Measurements from ENCODE around the gene EFCAB9.
"Not testable (repeated sequence)": the region's sequence is repeated elsewhere in the genome, so short reads cannot be mapped to it uniquely, and the experiment has no call there.

EFCAB9 gene

DNA sequence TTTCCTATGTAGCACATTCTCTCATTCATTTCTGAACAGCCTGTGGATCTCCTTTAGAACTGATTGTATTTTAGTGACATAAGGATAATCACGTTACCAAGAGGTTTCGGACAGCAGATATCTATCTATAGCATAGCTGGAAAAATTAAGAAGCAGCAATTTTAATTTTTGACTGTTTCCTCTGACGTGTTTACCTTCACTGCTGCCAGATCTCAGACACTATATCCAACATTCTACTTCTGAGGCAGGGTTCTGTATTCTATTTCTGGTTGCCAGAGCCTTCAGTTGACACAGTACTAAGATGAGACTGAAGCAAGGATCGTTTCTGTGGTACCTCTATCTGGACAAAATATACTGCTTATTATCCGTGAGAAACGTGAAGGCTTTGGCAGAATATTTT lies at the start of gene EFCAB9:
TSS of gene EFCAB9 (plus strand) at position 301 of the 400 bp plus-strand sequence. CDS start at position 302, 1 bp downstream.
- H3K4me3 ChIP-seq (ENCODE audit: low read depth, low read length) = no peak within 1 kb of the TSS
- peaks cover 4% of the 10 kb centered on the region; the same call in 1 of the 2 replicates for H3K27me3 ChIP-seq (ENCODE audit: control insufficient read depth, insufficient read depth, low read length)
- no peaks in the 10 kb centered on the region for H3K9me3 ChIP-seq (ENCODE audit: control insufficient read depth, insufficient read depth, low read length)
- peaks cover 8% of the 10 kb centered on the region; the same call in 1 of the 2 replicates for H3K4me1 ChIP-seq (ENCODE audit: control insufficient read depth, insufficient read depth, low read length)
- no peaks in the 10 kb centered on the region for H3K36me3 ChIP-seq (ENCODE audit: control insufficient read depth, insufficient read depth, low read length)
- no peak within 1 kb of the TSS for H3K27ac ChIP-seq (ENCODE audit: low read depth, low read length)
- H3K9ac ChIP-seq (ENCODE audit: low read depth, low read length) = no peak within 1 kb of the TSS

DNA sequence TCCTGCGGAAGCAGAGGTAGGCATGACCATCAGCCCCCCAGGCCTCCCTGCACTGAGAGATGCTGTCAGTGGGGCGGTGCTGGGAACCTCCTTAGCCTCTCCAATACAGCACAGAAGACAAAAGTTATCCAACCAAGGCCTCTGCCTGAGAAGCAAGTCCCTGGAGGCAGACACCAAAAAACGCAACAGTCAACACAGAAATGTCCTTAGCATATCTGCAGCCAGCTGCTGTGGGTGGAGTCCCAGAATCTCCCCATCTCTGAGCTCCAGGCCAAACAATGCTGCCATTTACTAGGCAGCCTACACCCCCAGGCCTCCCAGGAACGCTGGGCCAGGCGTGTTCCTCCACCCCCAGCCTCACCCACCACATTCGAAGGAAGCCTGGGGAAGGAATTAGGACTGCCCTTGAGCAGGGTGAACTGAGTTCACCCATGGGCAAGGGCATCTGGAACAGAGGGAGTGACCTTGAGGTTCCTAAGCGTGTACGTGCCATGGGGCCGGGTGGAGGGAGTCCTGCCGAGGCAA lies 49.6 kb upstream of the EFCAB9 start:
- H3K4me1 ChIP-seq (ENCODE audit: control insufficient read depth, insufficient read depth, low read length) = peaks cover 5% of the 10 kb centered on the region; the same call in 1 of the 2 replicates
- H3K9ac ChIP-seq (ENCODE audit: low read depth, low read length) = no peak overlapping the region
- H3K4me3 ChIP-seq (ENCODE audit: low read depth, low read length) = no peak overlapping the region
- H3K27me3 ChIP-seq (ENCODE audit: control insufficient read depth, insufficient read depth, low read length) = no peaks in the 10 kb centered on the region
- no peak overlapping the region for H3K27ac ChIP-seq (ENCODE audit: low read depth, low read length)
- H3K9me3 ChIP-seq (ENCODE audit: control insufficient read depth, insufficient read depth, low read length) = no peaks in the 10 kb centered on the region
- H3K36me3 ChIP-seq (ENCODE audit: control insufficient read depth, insufficient read depth, low read length) = no peaks in the 10 kb centered on the region; the same call in 1 of the 2 replicates

DNA sequence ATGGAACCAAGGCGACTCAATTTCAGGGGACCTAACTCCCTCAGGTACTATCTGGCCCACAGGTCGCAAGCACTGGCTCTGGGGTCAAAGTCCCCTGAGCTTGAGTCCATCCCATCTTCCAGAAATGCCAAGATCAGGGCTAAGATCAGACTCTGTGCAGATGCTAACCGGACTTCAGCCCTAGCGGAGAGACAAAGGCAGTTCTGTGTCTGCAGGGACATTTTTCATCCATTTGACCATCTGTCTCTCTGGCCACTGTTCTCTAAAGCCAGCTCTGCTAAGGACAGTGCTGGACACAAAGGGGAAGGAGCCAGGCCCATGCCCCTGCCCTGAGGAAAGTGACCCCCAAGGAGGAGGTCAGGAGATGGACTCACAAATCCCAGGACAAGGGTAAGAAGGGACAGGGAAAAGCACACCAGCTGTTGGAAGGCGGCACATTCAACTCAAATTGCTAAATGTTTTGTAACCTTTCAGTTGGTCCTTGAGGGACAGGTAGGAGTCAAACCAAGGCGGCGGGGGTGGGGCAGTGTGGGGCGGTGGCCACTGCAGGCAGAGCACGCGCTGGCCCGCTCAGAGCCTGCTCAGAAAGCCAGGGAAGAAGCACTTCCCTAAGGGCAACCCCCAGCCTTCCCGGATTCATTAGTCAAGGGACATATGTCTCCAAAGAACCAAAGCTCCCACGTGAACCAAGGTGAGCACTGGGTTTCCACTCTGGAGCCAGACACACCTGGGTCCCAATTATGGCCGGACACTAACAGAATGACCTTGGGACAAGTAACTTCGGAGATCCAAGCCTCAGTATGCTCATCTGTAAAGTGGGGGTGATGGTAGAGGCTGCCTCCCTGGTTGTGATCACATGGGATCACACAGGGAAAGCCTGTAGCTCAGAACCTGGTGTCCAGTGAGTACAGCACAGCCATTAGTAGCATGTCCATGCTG lies 48.8 kb upstream of the EFCAB9 start:
- no peaks in the 10 kb centered on the region; the same call in 1 of the 2 replicates for H3K36me3 ChIP-seq (ENCODE audit: control insufficient read depth, insufficient read depth, low read length)
- H3K27ac ChIP-seq (ENCODE audit: low read depth, low read length) = no peak overlapping the region
- H3K9me3 ChIP-seq (ENCODE audit: control insufficient read depth, insufficient read depth, low read length) = no peaks in the 10 kb centered on the region
- no peak overlapping the region for H3K9ac ChIP-seq (ENCODE audit: low read depth, low read length)
- no peak overlapping the region for H3K4me3 ChIP-seq (ENCODE audit: low read depth, low read length)
- H3K4me1 ChIP-seq (ENCODE audit: control insufficient read depth, insufficient read depth, low read length) = peaks cover 5% of the 10 kb centered on the region; the same call in 1 of the 2 replicates
- no peaks in the 10 kb centered on the region for H3K27me3 ChIP-seq (ENCODE audit: control insufficient read depth, insufficient read depth, low read length)

DNA sequence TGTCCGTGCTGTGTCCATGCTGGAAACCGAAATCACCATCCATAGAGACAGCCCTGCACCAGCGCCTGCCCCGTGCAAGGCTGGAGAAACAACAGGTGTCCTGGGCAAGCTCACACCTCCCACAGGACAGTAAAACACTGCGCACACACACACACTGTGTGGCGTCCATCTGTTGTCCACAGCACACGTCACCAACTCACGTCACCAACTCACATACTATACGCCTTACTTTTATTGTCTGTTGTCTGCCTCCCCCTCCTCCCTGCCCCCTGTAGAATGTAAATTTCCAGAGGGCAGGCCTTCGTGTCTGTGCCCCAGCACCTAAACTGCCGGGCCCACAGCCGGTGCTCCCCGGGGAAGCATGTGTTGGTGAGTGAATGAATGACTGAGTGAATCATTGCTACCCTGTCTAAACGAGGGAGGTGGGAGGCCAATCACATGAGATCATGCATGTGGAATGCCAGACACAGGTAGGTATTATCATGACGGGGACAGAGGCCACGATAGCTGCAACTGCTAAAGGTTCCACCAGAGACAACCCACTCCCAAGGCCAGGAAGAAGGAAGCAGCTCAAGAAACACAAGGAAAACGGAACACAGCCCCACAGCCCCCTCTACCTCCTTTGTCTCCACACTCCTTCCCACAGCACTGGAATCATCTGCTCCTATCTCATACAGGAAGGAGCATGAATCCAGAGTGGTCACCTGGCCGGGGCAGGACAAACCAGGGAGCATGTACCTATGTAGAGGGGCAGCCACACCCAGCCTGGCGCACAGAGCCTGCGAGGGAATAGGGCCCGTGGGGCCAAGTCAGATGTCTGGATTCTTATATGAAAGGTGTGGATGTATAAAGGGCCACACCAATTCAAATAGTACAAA lies 47.9 kb upstream of the EFCAB9 start:
- no peaks in the 10 kb centered on the region for H3K27me3 ChIP-seq (ENCODE audit: control insufficient read depth, insufficient read depth, low read length)
- no peak overlapping the region for H3K9ac ChIP-seq (ENCODE audit: low read depth, low read length)
- no peaks in the 10 kb centered on the region for H3K9me3 ChIP-seq (ENCODE audit: control insufficient read depth, insufficient read depth, low read length)
- no peak overlapping the region for H3K27ac ChIP-seq (ENCODE audit: low read depth, low read length)
- H3K4me1 ChIP-seq (ENCODE audit: control insufficient read depth, insufficient read depth, low read length) = peaks cover 5% of the 10 kb centered on the region; the same call in 1 of the 2 replicates
- no peak overlapping the region for H3K4me3 ChIP-seq (ENCODE audit: low read depth, low read length)
- H3K36me3 ChIP-seq (ENCODE audit: control insufficient read depth, insufficient read depth, low read length) = no peaks in the 10 kb centered on the region; the same call in 1 of the 2 replicates

DNA sequence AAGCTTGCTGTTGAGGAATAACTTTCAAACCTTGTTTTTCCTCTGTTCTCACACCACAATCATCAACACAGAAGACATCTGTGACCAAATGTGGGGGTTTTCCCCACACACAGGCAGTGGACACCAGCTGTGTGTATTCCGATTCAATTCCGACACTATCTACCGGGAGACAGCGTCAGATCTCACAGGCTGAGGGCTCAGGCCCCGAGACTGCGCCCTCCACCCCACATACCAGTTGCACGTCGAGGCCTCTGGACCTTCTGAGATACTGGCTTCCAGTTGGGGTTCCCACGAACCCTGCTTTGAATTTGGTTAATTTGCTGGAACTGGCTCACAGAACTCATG lies 47.3 kb upstream of the EFCAB9 start:
- H3K9ac ChIP-seq (ENCODE audit: low read depth, low read length) = no peak overlapping the region
- no peaks in the 10 kb centered on the region for H3K9me3 ChIP-seq (ENCODE audit: control insufficient read depth, insufficient read depth, low read length)
- no peaks in the 10 kb centered on the region; the same call in 1 of the 2 replicates for H3K36me3 ChIP-seq (ENCODE audit: control insufficient read depth, insufficient read depth, low read length)
- peaks cover 2% of the 10 kb centered on the region; the same call in 1 of the 2 replicates for H3K4me1 ChIP-seq (ENCODE audit: control insufficient read depth, insufficient read depth, low read length)
- H3K4me3 ChIP-seq (ENCODE audit: low read depth, low read length) = no peak overlapping the region
- H3K27ac ChIP-seq (ENCODE audit: low read depth, low read length) = no peak overlapping the region
- no peaks in the 10 kb centered on the region for H3K27me3 ChIP-seq (ENCODE audit: control insufficient read depth, insufficient read depth, low read length)

DNA sequence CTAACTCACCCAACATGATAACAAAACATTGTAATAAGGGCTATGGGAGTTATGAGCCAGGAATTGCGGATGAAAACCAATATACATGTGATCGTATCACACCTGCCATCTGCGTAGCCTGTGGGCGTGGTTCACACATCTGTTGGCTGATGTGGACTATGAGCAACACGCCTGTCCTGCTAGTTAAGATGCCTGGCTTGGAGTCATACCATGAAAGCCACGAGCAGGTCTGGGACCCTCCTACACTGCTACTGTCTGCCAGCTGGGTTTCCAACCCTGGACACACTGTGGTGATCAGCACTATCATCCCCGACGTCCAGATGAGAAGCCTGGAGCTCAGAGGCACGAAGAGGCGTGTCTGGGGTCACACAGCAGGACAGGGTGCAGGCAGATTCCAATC lies 46.1 kb upstream of the EFCAB9 start:
- H3K9ac ChIP-seq (ENCODE audit: low read depth, low read length) = no peak overlapping the region

DNA sequence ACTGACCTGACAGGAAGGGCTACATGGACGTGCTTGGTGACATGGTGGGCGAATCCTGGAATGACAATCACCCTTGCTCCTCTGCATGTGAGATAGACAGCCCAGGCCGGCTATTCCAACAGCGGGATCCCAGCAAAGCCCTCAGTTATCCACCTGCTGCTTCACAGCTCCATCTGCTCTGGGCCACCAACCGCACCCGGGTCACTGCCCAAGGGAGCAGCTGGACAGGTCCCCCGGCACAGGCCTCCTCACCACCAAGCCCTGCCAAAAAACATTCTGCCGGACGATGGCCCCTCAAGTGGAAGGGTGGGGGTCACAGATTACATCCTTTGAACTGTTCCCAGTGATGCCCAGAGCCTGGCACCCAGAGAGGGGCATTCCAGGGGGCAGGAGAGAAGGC lies 45.6 kb upstream of the EFCAB9 start:
- Histone ChIP-seq H3K9me3 (ENCODE audit: control insufficient read depth, insufficient read depth, low read length) (no peaks in the 10 kb centered on the region), H3K27ac (ENCODE audit: low read depth, low read length) (no peak overlapping the region), H3K27me3 (ENCODE audit: control insufficient read depth, insufficient read depth, low read length) (no peaks in the 10 kb centered on the region), H3K4me1 (ENCODE audit: control insufficient read depth, insufficient read depth, low read length) (no peaks in the 10 kb centered on the region), H3K36me3 (ENCODE audit: control insufficient read depth, insufficient read depth, low read length) (no peaks in the 10 kb centered on the region; the same call in 1 of the 2 replicates), H3K4me3 (ENCODE audit: low read depth, low read length) (no peak overlapping the region), H3K9ac (ENCODE audit: low read depth, low read length) (no peak overlapping the region)

More for the DNA sequence above, 46.1 kb upstream of the EFCAB9 start:
- Histone ChIP-seq H3K4me3 (ENCODE audit: low read depth, low read length) (no peak overlapping the region), H3K36me3 (ENCODE audit: control insufficient read depth, insufficient read depth, low read length) (no peaks in the 10 kb centered on the region; the same call in 1 of the 2 replicates), H3K27ac (ENCODE audit: low read depth, low read length) (no peak overlapping the region), H3K4me1 (ENCODE audit: control insufficient read depth, insufficient read depth, low read length) (no peaks in the 10 kb centered on the region), H3K27me3 (ENCODE audit: control insufficient read depth, insufficient read depth, low read length) (no peaks in the 10 kb centered on the region), H3K9me3 (ENCODE audit: control insufficient read depth, insufficient read depth, low read length) (no peaks in the 10 kb centered on the region)

DNA sequence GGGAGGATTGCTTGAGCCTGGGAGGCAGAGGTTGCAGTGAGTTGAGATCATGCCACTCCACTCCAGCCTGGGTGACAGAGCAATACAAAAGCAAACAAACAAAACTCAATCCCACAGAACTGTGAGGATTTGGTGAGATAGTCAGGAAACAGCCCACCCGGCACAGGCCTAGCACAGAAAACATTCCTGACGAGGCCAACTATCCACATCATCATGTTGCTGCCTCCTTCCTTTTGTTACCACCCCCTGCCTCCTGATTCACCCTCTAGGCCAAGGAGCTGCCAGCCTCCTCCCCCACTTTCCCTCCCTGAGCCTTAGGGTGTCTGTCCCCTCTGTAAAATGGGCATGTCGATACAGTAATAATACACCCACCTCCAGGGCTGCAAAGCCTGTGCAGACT lies 44.9 kb upstream of the EFCAB9 start:
- no peak overlapping the region for H3K4me3 ChIP-seq (ENCODE audit: low read depth, low read length)
- H3K9me3 ChIP-seq (ENCODE audit: control insufficient read depth, insufficient read depth, low read length) = no peaks in the 10 kb centered on the region
- H3K27me3 ChIP-seq (ENCODE audit: control insufficient read depth, insufficient read depth, low read length) = no peaks in the 10 kb centered on the region
- no peak overlapping the region for H3K9ac ChIP-seq (ENCODE audit: low read depth, low read length)
- no peaks in the 10 kb centered on the region for H3K4me1 ChIP-seq (ENCODE audit: control insufficient read depth, insufficient read depth, low read length)
- no peak overlapping the region for H3K27ac ChIP-seq (ENCODE audit: low read depth, low read length)
- no peaks in the 10 kb centered on the region; the same call in 1 of the 2 replicates for H3K36me3 ChIP-seq (ENCODE audit: control insufficient read depth, insufficient read depth, low read length)

DNA sequence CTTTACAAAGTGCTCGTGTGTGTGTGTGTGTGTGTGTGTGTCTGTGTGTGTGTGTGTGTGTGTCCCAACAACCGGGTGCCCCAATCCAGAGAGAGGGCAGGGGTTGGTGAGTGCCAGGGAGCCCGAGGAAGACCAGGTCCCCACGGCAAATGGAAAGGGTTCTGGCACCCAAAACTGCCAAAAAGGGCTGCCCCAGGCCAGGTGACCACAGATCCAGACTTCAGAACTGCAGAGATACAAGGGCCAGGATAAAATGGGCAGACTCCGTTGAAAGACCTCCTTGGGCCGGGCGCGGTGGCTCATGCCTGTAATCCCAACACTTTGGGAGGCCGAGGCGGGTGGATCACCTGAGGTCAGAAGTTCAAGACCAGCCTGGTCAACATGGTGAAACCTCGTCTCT lies 44.5 kb upstream of the EFCAB9 start:
- not testable (repeated sequence) for H3K27me3 ChIP-seq (ENCODE audit: control insufficient read depth, insufficient read depth, low read length); H3K4me3 ChIP-seq (ENCODE audit: low read depth, low read length); H3K36me3 ChIP-seq (ENCODE audit: control insufficient read depth, insufficient read depth, low read length); H3K4me1 ChIP-seq (ENCODE audit: control insufficient read depth, insufficient read depth, low read length); H3K9ac ChIP-seq (ENCODE audit: low read depth, low read length); H3K27ac ChIP-seq (ENCODE audit: low read depth, low read length); H3K9me3 ChIP-seq (ENCODE audit: control insufficient read depth, insufficient read depth, low read length)

DNA sequence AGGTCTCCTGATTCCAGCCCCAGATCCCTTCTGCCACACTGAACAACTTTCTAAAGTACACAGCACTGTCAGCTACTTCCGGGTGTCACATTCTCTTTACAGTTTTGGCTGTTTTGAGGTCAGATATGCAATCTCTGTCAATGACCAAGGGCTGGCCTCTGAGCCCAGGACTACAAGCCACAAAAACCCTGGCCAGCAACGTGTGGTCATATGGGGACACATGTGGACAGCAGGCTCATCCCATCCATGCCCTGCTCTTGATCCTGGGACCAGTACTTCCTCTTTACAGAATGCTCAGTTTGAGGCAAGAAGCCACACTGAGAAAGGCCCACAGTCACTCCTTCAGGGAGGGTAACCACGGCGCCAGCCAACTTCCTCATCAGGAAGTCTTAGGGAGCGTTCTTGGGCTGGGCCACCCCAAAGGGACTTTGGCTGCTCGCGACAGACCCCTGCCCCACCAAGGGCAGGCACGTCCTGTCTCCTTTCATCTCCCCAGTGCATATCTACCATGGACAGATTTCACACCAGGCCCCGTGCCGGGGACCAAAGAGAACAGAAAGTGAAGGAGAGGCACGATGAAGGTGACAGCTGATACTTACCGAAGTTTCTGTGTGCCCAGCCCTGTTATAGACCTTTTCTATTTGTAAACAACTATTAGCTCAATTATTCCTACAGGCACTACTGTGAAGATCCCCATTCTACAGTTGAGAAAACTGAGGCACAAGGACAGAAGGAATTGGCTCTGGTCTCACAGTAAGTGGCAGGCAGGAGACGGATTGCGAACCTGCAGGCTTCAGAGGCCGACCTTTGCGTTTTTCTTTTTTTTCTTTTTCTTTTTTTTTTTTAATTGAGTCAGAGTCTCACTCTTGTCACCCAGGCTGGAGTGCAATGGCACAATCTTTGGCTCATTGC lies 43.2 kb upstream of the EFCAB9 start:
- Histone ChIP-seq H3K9me3 (ENCODE audit: control insufficient read depth, insufficient read depth, low read length) (no peaks in the 10 kb centered on the region), H3K36me3 (ENCODE audit: control insufficient read depth, insufficient read depth, low read length) (no peaks in the 10 kb centered on the region; the same call in 1 of the 2 replicates), H3K4me1 (ENCODE audit: control insufficient read depth, insufficient read depth, low read length) (no peaks in the 10 kb centered on the region), H3K27ac (ENCODE audit: low read depth, low read length) (no peak overlapping the region), H3K27me3 (ENCODE audit: control insufficient read depth, insufficient read depth, low read length) (no peaks in the 10 kb centered on the region), H3K9ac (ENCODE audit: low read depth, low read length) (no peak overlapping the region), H3K4me3 (ENCODE audit: low read depth, low read length) (no peak overlapping the region)

Data from HUES48 (cell line).